ENCODE measurements around the gene GTF2A2. TPM values are rescaled to one million over a fixed set of nuclear protein-coding genes. Genes with fewer than 3 reads are reported as not detected.

Gene GTF2A2
- total RNA-seq, 4 donors from 2014 or later, result 13.1 to 49.8 (median 22.9) TPM

GRCh38 chr15:59686389-59686788 is 29.1 kb upstream of the GTF2A2 start:
- Histone ChIP-seq H3K36me3 (peaks cover 0 to 13% (median 0%) of the 10 kb centered on the region in 3 donors), H3K4me3 (no peak overlapping the region), H3K4me1 (peaks cover 0 to 59% (median 24%) of the 10 kb centered on the region in 4 donors), H3K9me3 (no peaks in the 10 kb centered on the region), H3K27ac (peak overlapping the region in 2 of 4 donors; percentile 10 to 55), H3K27me3 (no peaks in the 10 kb centered on the region)
- TF ChIP-seq CTCF (IDR thresholded peaks at IDR 0.05) (no peak), POLR2A (IDR thresholded peaks at IDR 0.05) (no peak), EP300 (IDR thresholded peaks at IDR 0.05) (no peak)
- DNase-seq (ENCODE audit: low spot score in 2 of 2), result peak in 1 of 2 donors; percentile 12
- WGBS, 2 donors, result 75 to 81% methylated on average over 7 of the region's 7 CpGs

GRCh38 chr15:59685737-59686297 is 28.5 kb upstream of the GTF2A2 start:
- peaks cover 0 to 19% (median 0%) of the 10 kb centered on the region in 3 donors for H3K36me3 ChIP-seq
- no peaks in the 10 kb centered on the region for H3K27me3 ChIP-seq
- peaks cover 0 to 53% (median 24%) of the 10 kb centered on the region in 4 donors for H3K4me1 ChIP-seq
- no peak for DNase-seq (ENCODE audit: low spot score in 2 of 2)
- no peak overlapping the region for H3K4me3 ChIP-seq
- H3K27ac ChIP-seq, result peak overlapping the region in 2 of 4 donors; percentile 10 to 55
- 5 to 13% methylated on average over 1 of the region's 1 CpG for WGBS, 2 donors
- TF ChIP-seq CTCF (IDR thresholded peaks at IDR 0.05) (no peak), EP300 (IDR thresholded peaks at IDR 0.05) (no peak), POLR2A (IDR thresholded peaks at IDR 0.05) (no peak)
- H3K9me3 ChIP-seq, result no peaks in the 10 kb centered on the region

GRCh38 chr15:59680870-59681269 is 23.6 kb upstream of the GTF2A2 start:
- WGBS, 2 donors, result 71 to 87% methylated on average over 4 of the region's 5 CpGs

GRCh38 chr15:59680346-59680745 is 23.0 kb upstream of the GTF2A2 start:
- Histone ChIP-seq H3K4me3 (no peak overlapping the region), H3K27ac (no peak overlapping the region), H3K9me3 (no peaks in the 10 kb centered on the region), H3K36me3 (peaks cover 2 to 70% (median 18%) of the 10 kb centered on the region in 3 donors), H3K27me3 (no peaks in the 10 kb centered on the region), H3K4me1 (peaks cover 0 to 19% (median 3%) of the 10 kb centered on the region in 4 donors)
- DNase-seq (ENCODE audit: low spot score in 2 of 2), result no peak
- TF ChIP-seq CTCF (IDR thresholded peaks at IDR 0.05) (no peak), POLR2A (IDR thresholded peaks at IDR 0.05) (no peak), EP300 (IDR thresholded peaks at IDR 0.05) (no peak)
- 91% methylated on average over 6 of the region's 6 CpGs for WGBS, 2 donors

More at GRCh38 chr15:59680870-59681269, 23.6 kb upstream of the GTF2A2 start:
- no peaks in the 10 kb centered on the region for H3K27me3 ChIP-seq
- TF ChIP-seq CTCF (IDR thresholded peaks at IDR 0.05), result no peak
- TF ChIP-seq POLR2A (IDR thresholded peaks at IDR 0.05), result no peak
- no peak for TF ChIP-seq EP300 (IDR thresholded peaks at IDR 0.05)
- H3K9me3 ChIP-seq, result no peaks in the 10 kb centered on the region
- H3K36me3 ChIP-seq, result peaks cover 2 to 65% (median 18%) of the 10 kb centered on the region in 3 donors
- H3K27ac ChIP-seq, result no peak overlapping the region
- no peak overlapping the region for H3K4me3 ChIP-seq
- H3K4me1 ChIP-seq, result peaks cover 0 to 24% (median 5%) of the 10 kb centered on the region in 4 donors
- no peak for DNase-seq (ENCODE audit: low spot score in 2 of 2)

- H3K36me3 ChIP-seq, result peaks cover 2 to 86% (median 18%) of the 10 kb centered on the region in 3 donors
- no peak for DNase-seq (ENCODE audit: low spot score in 2 of 2)
- no peaks in the 10 kb centered on the region for H3K9me3 ChIP-seq
- 58 to 69% methylated on average over 1 of the region's 1 CpG for WGBS, 2 donors
- H3K27ac ChIP-seq, result no peak overlapping the region
- peaks cover 0 to 6% (median 0%) of the 10 kb centered on the region in 4 donors for H3K4me1 ChIP-seq
- no peak overlapping the region for H3K4me3 ChIP-seq
- TF ChIP-seq EP300 (IDR thresholded peaks at IDR 0.05), result no peak
- no peak for TF ChIP-seq POLR2A (IDR thresholded peaks at IDR 0.05)
- TF ChIP-seq CTCF (IDR thresholded peaks at IDR 0.05), result no peak
- no peaks in the 10 kb centered on the region for H3K27me3 ChIP-seq
These were observed 21.3 kb upstream of the GTF2A2 start for GRCh38 chr15:59678620-59679019.

Data from tibial nerve (tissue), 4 donors.